HL-60/S4 (cell line): Measurements from ENCODE around the gene RASA3.
"Not testable (repeated sequence)": the region's sequence is repeated elsewhere in the genome, so short reads cannot be mapped to it uniquely, and the experiment has no call there.

Experiments used
- in situ Hi-C: fragments of 300-500 bp; cut with MboI; formaldehyde crosslinking; loops from 2 replicates; pipeline ENCODE4 v1.14.3; 2022; ENCODE audit warnings: low sequenced_read_pairs

Gene RASA3

GRCh38 chr13:114082849-114083645, 49.4 kb downstream of the RASA3 start:
- in situ Hi-C loops = no loop called here

GRCh38 chr13:114081761-114082681, 50.4 kb downstream of the RASA3 start:
- in situ Hi-C loops = no loop called here

GRCh38 chr13:114080739-114081561, 51.5 kb downstream of the RASA3 start:
- in situ Hi-C loops = no loop called here

- in situ Hi-C loops = no loop called here
Measured at GRCh38 chr13:114079601-114080536, 52.6 kb downstream of the RASA3 start.

- in situ Hi-C loops = no loop called here
Measured at GRCh38 chr13:114078461-114079451, 53.7 kb downstream of the RASA3 start.

GRCh38 chr13:114077933-114078325, 54.5 kb downstream of the RASA3 start:
- in situ Hi-C loops = no loop called here

- in situ Hi-C loops = no loop called here
Measured at GRCh38 chr13:114077099-114077932, 55.1 kb downstream of the RASA3 start.

- in situ Hi-C loops = no loop called here
Measured at GRCh38 chr13:114076329-114077090, 55.9 kb downstream of the RASA3 start.

GRCh38 chr13:114075811-114076210, 56.6 kb downstream of the RASA3 start:
- in situ Hi-C loops = not testable (repeated sequence)

- in situ Hi-C loops = no loop called here
Measured at GRCh38 chr13:114074671-114075315, 57.6 kb downstream of the RASA3 start.

GRCh38 chr13:114073881-114074612, 58.4 kb downstream of the RASA3 start:
- in situ Hi-C loops = no loop called here

GRCh38 chr13:114072421-114072820, 60.0 kb downstream of the RASA3 start:
- in situ Hi-C loops = no loop called here

GRCh38 chr13:114071991-114072390, 60.4 kb downstream of the RASA3 start:
- in situ Hi-C loops = no loop called here

GRCh38 chr13:114071410-114071809, 61.0 kb downstream of the RASA3 start:
- in situ Hi-C loops = no loop called here

GRCh38 chr13:114070098-114070799, 62.2 kb downstream of the RASA3 start:
- in situ Hi-C loops = no loop called here
